ENCODE data around the gene WNT9B. TPM values are rescaled to one million over a fixed set of nuclear protein-coding genes. Genes with fewer than 3 reads are reported as not detected.

The WNT9B gene
- total RNA-seq, 1 donor = 0.36 TPM

DNA sequence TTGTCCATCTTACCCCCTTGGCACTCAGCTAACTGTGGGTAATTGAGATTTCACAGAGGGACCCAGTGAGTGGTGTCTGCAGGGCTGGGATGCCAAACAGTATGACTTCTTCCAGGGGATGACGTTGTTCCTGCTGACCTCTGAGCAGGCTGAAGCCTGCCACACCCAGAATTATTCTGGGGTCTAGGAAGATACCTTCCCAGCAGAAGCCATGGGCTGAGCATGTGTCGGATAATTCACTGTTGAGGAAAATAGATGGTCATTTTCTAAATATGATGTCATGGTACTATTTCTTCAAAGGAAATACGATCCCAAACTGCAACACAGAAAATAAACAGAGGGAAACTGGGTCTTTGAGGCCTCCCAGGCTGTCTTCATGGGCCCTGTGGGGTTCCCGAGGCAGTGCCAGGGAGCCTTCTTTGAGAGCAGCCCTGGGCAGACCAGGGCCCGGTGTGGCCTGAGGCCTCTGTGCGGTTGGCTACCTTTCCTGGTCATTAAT, 17.4 kb downstream of the WNT9B start:
- H3K79me2 ChIP-seq (ENCODE audit: insufficient read depth, low read length) = no peaks in the 10 kb centered on the region
- H4K20me1 ChIP-seq (ENCODE audit: insufficient read depth, low read length) = no peaks in the 10 kb centered on the region
- no peaks in the 10 kb centered on the region for H3K36me3 ChIP-seq (ENCODE audit: insufficient read depth, low read length)
- DNase-seq (ENCODE audit: insufficient read length, low spot score, missing footprints) = peak; percentile 25
- H3K4me3 ChIP-seq (ENCODE audit: insufficient read depth, low read length) = no peak overlapping the region
- no peak overlapping the region for H2AFZ ChIP-seq (ENCODE audit: low read length)
- no peaks in the 10 kb centered on the region for H3K9me3 ChIP-seq (ENCODE audit: low read depth, low read length)
- H3K27ac ChIP-seq (ENCODE audit: low read depth, low read length) = no peak overlapping the region
- TF ChIP-seq, protein P1, sequence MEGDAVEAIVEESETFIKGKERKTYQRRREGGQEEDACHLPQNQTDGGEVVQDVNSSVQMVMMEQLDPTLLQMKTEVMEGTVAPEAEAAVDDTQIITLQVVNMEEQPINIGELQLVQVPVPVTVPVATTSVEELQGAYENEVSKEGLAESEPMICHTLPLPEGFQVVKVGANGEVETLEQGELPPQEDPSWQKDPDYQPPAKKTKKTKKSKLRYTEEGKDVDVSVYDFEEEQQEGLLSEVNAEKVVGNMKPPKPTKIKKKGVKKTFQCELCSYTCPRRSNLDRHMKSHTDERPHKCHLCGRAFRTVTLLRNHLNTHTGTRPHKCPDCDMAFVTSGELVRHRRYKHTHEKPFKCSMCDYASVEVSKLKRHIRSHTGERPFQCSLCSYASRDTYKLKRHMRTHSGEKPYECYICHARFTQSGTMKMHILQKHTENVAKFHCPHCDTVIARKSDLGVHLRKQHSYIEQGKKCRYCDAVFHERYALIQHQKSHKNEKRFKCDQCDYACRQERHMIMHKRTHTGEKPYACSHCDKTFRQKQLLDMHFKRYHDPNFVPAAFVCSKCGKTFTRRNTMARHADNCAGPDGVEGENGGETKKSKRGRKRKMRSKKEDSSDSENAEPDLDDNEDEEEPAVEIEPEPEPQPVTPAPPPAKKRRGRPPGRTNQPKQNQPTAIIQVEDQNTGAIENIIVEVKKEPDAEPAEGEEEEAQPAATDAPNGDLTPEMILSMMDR (IDR thresholded peaks at IDR 0.05; ENCODE audit: extremely low read depth, low read depth, low read length) = no peak
- H3K4me2 ChIP-seq (ENCODE audit: insufficient read depth, low read length) = no peak overlapping the region
- no peaks in the 10 kb centered on the region for H3K4me1 ChIP-seq (ENCODE audit: insufficient read depth, low read length)
- H3K27me3 ChIP-seq (ENCODE audit: insufficient read depth, low read length) = peaks cover 5% of the 10 kb centered on the region

DNA sequence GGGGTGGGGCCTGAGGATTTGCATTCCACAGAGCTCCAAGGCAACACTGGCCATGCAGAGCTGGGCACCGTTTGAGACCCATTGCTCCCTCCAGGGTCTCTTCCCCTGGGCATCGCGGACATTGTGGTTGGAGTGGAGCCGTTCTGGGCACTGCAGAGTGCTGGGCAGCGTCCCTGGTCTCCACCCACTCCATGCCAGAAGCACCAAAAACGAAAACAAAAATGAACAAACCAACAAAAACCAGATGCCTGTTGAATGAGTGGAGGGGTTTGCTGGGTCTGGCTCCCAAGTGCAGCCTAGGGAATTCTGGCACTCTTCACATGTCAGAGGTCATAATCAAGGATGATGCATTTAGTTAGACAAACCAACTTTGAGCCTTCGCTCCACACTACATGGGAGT, 17.9 kb downstream of the WNT9B start:
- Histone ChIP-seq H3K4me2 (ENCODE audit: insufficient read depth, low read length) (no peak overlapping the region), H3K27me3 (ENCODE audit: insufficient read depth, low read length) (peaks cover 5% of the 10 kb centered on the region), H3K4me1 (ENCODE audit: insufficient read depth, low read length) (no peaks in the 10 kb centered on the region), H3K9me3 (ENCODE audit: low read depth, low read length) (no peaks in the 10 kb centered on the region), H2AFZ (ENCODE audit: low read length) (no peak overlapping the region), H3K4me3 (ENCODE audit: insufficient read depth, low read length) (no peak overlapping the region), H3K79me2 (ENCODE audit: insufficient read depth, low read length) (no peaks in the 10 kb centered on the region), H3K36me3 (ENCODE audit: insufficient read depth, low read length) (no peaks in the 10 kb centered on the region), H3K27ac (ENCODE audit: low read depth, low read length) (no peak overlapping the region), H4K20me1 (ENCODE audit: insufficient read depth, low read length) (no peaks in the 10 kb centered on the region)
- TF ChIP-seq, protein P1 (IDR thresholded peaks at IDR 0.05; ENCODE audit: extremely low read depth, low read depth, low read length) = no peak
- DNase-seq (ENCODE audit: insufficient read length, low spot score, missing footprints) = peak; percentile 78

DNA sequence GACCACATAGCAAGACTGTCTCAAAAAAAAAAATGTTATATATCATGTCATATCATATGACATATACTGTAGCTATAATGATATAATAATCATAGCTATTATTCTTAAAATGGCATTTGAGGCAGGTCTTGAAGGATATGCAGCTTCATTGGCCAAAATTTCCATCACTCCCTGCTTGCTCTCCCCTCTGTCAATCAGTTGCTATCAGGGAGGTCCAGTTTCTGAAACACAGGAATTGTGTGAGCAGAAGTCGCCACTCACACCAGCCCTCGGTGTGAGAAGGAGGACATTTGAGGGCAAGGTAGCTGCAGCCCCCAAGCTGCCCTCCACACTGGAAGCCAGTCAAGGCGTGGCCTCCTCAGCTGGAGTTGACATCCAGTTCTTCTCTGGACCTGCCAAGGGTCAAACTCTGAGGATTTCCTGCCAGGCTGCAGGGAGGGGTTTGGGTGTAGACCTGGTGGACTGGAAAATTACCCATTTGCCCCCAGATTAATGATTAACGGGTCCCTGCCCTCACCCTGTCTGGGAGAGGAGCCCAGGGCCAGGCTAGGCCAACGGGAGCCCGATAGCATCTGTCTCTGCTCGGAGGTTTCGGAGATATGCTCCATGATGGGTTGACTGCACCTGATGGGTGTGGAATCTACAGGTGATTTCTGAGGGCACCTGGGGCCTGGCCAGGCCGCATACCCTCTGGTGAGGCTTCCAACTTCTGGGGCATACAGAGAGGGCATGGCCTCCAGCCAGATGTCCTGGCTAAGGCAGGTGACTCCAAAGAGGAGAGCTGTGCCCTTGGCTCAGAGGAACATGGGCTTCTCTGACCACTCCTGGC, 18.8 kb downstream of the WNT9B start:
- H2AFZ ChIP-seq (ENCODE audit: low read length) = no peak overlapping the region
- no peak overlapping the region for H3K27ac ChIP-seq (ENCODE audit: low read depth, low read length)
- peaks cover 5% of the 10 kb centered on the region for H3K27me3 ChIP-seq (ENCODE audit: insufficient read depth, low read length)
- no peaks in the 10 kb centered on the region for H4K20me1 ChIP-seq (ENCODE audit: insufficient read depth, low read length)
- DNase-seq (ENCODE audit: insufficient read length, low spot score, missing footprints) = no peak
- TF ChIP-seq, protein P1 (IDR thresholded peaks at IDR 0.05; ENCODE audit: extremely low read depth, low read depth, low read length) = no peak
- no peaks in the 10 kb centered on the region for H3K4me1 ChIP-seq (ENCODE audit: insufficient read depth, low read length)
- H3K79me2 ChIP-seq (ENCODE audit: insufficient read depth, low read length) = no peaks in the 10 kb centered on the region
- no peak overlapping the region for H3K4me2 ChIP-seq (ENCODE audit: insufficient read depth, low read length)
- no peaks in the 10 kb centered on the region for H3K9me3 ChIP-seq (ENCODE audit: low read depth, low read length)
- H3K4me3 ChIP-seq (ENCODE audit: insufficient read depth, low read length) = no peak overlapping the region
- no peaks in the 10 kb centered on the region for H3K36me3 ChIP-seq (ENCODE audit: insufficient read depth, low read length)

DNA sequence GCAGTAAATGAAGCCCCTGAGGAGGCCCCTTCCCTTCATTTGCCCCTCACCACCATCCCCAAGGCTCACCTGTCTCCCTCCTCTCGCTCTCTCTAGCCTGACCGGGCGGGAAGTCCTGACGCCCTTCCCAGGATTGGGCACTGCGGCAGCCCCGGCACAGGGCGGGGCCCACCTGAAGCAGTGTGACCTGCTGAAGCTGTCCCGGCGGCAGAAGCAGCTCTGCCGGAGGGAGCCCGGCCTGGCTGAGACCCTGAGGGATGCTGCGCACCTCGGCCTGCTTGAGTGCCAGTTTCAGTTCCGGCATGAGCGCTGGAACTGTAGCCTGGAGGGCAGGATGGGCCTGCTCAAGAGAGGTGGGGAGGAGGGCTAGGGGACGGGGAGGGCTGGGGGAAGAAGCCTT, 21.0 kb downstream of the WNT9B start:
- H3K36me3 ChIP-seq (ENCODE audit: insufficient read depth, low read length) = no peaks in the 10 kb centered on the region
- peaks cover 4% of the 10 kb centered on the region for H3K27me3 ChIP-seq (ENCODE audit: insufficient read depth, low read length)
- no peaks in the 10 kb centered on the region for H4K20me1 ChIP-seq (ENCODE audit: insufficient read depth, low read length)
- no peak overlapping the region for H3K4me2 ChIP-seq (ENCODE audit: insufficient read depth, low read length)
- H2AFZ ChIP-seq (ENCODE audit: low read length) = no peak overlapping the region
- no peak for DNase-seq (ENCODE audit: insufficient read length, low spot score, missing footprints)
- TF ChIP-seq, protein P1 (IDR thresholded peaks at IDR 0.05; ENCODE audit: extremely low read depth, low read depth, low read length) = no peak
- no peak overlapping the region for H3K4me3 ChIP-seq (ENCODE audit: insufficient read depth, low read length)
- H3K79me2 ChIP-seq (ENCODE audit: insufficient read depth, low read length) = no peaks in the 10 kb centered on the region
- no peaks in the 10 kb centered on the region for H3K4me1 ChIP-seq (ENCODE audit: insufficient read depth, low read length)
- H3K9me3 ChIP-seq (ENCODE audit: low read depth, low read length) = no peaks in the 10 kb centered on the region
- H3K27ac ChIP-seq (ENCODE audit: low read depth, low read length) = no peak overlapping the region

Data from osteoblast (primary cell).